Measurements from ENCODE around the gene P3H2.
A peak's percentile ranks its signal among the peaks of the same experiment; 100 is the strongest.
"Not testable (repeated sequence)": the region's sequence is repeated elsewhere in the genome, so short reads cannot be mapped to it uniquely, and the experiment has no call there.

P3H2 gene

GRCh38 chr3:190120269-190121060 is at the start of gene P3H2:
TSS of gene P3H2 (minus strand) at chr3:190120897. CDS start at chr3:190120731, 166 bp downstream.
- peak; percentile 53 to 74 for DNase-seq

- no peak for DNase-seq
Observed at GRCh38 chr3:190169877-190170276, 49.2 kb upstream of the P3H2 start.

DNA sequence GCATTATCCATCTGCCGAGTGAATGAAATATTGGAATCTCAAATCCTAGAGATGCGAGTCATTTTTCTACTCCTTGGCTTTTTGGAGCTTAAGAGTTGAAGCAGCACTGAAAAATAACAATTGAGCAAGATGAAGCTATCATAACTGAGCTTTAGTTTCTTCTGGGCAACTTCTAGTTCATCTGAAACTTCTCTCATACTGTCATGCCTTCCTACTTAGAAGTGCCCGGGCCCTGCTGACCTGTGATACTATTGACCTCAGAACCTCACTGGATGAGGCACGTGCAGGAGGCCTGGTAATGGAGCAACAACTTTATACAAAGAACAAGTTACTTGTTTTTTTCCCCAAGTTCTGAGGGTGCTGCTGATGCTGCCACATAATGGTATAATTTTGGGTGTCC is 48.5 kb upstream of the P3H2 start:
- no peak for DNase-seq

DNA sequence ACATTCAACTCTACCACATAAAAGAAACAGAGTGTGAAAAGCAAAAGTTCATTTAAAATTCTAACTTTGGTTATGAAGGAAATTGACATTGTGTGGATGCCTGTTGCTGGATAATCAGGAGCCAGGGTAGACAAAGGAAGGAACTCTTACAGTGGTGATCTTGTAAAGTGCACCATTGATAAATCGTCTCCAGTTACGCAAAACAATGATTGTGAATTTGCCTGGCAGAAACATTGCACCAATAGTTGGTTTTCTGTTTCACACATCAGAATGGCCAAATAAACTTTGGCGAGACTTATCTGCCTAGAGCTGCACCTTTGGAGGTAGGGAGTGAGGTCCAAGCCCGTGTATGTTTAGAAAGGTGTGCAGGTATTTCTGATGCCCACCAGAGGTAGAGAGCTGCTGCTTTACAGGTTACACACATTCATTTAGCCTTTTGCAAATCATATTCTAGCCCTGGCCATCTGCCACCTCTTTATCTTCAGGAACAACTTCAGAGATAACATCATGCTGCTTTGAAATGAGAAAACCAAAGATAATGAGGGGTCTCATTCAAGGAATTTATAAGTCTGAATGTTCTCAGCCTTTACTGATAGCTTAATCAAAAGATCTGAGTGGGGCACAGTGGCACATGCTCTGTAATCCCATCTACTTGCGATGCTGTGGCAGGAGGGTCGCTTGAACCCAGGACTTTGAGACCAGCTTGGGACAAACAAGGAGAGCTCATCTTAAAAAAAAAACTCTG is 47.4 kb upstream of the P3H2 start:
- no peak for DNase-seq

DNA sequence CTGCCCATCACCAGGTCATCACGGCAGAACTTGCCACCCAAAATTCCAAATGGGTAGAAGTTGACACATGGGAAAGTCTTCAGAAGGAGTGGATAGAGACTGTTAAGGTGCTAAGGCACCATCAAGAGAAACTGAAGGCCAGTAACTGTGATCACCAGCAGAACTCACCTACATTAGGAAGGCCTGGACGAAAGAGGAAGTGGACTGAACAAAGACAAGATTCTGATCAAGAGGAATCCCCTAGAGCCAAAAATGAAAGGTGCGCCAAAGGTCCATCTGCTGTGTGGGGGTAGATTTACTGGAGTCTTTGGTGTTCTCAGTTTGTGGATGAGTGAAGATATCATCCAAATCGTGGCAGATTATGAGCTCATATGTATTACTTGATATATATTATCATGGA is 46.3 kb upstream of the P3H2 start:
- DNase-seq: no peak

- DNase-seq: peak in 1 of 2 experiments; percentile 27
Observed at GRCh38 chr3:190165253-190165652, 44.6 kb upstream of the P3H2 start.

- not testable (repeated sequence) for DNase-seq
Observed at GRCh38 chr3:190162013-190162412, 41.3 kb upstream of the P3H2 start.

DNA sequence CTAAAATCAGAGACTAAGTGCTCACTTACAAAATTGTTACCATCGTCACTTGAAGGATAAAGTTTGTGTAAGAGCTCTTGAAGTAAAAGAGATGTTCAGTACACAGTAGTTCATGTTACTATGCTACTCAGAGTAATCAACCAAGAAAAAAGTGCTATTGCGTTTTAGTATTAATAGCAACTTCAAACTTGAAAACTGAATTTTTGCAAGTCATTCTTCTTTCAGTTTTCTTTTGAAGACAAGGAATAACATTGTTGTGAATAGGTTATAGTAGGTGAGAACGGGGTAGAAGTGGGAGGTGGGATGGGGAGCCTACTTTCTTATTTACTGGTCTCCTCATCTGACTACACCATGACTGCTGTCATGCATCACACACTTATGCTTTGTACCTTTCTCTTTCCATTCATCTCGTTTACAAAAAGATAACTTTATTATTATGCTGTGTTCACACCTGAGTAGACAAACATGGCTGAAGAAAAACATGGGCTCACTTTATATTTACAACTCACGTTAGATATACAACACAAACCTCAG is 39.3 kb upstream of the P3H2 start:
- no peak for DNase-seq

DNA sequence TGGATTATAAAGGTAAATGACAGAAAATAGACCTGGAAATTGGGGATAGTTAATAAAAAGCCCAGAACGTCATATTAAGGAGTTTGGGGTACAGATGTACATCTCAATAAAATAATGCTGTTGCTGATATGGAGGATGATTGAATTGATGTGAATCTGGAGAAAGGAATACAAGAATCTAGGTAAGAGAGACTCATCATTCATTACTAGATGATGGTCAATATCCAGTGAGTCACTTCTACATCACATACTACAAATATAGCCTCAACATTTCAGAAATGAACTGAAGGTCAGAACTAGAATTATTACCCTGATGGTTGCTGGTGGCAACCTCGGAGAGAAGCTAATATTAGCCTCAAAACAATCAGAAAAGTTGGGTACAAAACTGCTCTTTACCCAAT is 37.6 kb upstream of the P3H2 start:
- DNase-seq: no peak

DNA sequence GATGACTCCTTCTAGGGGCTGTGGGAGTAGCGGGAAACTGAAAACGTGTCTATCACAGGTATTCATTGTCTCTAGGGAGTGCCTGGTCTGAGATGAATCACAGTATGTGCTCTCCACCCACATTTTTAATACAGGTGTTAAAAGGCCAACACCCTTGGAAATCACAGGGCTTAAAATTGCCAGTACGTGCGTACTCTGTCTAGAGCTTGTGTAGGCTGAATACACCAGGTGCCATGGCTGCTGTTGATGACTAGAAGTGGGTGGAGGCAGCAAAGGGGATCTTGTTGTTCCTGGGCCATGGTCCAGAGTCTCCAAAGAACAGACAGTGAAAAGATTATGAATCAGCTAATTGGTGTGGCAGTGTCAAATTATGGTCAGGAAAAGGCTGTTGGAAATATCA is 35.1 kb upstream of the P3H2 start:
- DNase-seq: no peak

DNA sequence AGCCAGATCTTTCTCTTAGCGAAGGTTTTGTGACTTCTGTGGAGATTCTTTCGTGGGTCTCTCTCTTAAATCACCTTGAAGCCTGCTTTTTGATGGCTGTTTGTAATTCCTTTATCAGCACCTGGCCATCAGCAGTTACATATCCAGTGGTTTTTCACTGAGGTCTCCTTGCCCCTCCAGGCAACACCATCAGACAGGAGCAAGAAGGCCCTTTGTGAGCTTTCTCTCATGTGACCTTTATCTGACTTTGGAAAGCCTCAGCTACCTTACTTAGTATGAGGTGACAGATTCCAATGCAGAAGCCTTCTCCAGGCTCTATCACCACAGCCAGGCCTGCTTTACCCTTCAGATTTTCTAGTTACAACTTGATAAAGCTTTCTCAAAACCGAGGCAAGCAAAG is 30.0 kb upstream of the P3H2 start:
- no peak for DNase-seq

DNA sequence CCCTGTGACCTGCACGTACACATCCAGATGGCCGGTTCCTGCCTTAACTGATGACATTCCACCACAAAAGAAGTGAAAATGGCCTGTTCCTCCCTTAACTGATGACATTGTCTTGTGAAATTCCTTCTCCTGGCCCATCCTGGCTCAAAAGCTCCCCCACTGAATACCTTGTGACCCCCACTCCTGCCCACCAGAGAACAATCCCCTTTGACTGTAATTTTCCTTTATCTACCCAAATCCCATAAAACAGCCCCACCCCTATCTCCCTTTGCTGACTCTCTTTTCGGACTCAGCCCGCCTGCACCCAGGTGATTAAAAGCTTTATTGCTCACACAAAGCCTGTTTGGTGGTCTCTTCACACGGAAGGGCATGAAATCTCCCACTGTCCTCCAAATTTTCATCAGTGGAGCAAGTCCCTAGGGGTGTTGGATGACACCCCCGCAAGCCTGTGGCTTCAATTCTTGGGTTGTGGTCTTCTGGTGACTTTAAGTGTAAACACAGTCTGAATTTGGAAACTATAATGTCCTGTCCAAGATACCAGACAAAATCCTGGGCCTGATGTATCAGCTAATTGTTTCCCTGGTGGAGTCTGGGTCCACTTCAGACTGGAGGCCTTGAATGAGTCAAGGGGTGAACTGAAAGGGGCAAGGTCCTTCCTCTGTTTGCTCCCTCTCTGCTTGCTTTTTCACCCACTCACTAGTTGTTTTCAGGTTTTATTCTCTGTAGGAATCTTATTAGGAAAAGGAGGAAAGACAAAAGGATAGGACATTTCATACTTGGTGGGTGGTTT is 29.3 kb upstream of the P3H2 start:
- DNase-seq: not testable (repeated sequence)

DNA sequence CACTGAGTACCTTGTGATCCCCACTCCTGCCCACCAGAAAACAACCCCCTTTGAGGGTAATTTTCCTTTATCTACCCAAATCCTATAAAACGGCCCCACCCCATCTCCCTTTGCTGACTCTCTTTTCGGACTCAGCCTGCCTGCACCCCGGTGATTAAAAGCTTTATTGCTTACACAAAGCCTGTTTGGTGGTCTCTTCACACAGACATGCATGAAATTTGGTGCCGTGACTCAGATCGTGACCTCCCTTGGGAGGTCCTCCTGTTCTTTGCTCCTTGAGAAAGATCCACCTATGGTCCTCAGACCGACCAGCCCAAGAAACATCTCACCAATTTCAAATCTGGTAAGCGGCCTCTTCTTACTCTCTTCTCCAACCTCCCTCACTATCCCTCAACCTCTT is 24.1 kb upstream of the P3H2 start:
- DNase-seq: not testable (repeated sequence)

DNA sequence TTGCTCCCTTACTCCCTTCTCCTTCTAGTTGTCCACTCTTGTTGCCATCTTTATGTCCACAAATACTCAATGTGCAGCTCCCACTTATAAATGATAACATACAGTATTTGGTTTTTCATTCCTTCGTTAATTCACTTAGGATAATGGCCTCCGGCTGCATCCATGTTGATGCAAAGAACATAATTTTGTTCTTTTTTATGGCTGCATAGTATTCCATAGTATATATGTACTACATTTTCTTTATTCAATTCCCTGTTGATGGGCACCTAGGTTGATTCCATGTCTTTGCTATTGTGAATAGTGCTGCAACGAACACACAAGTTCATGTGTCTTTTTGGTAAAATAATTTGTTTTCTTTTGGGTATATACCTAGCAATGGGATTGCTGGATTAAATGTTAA is 21.3 kb upstream of the P3H2 start:
- no peak for DNase-seq

DNA sequence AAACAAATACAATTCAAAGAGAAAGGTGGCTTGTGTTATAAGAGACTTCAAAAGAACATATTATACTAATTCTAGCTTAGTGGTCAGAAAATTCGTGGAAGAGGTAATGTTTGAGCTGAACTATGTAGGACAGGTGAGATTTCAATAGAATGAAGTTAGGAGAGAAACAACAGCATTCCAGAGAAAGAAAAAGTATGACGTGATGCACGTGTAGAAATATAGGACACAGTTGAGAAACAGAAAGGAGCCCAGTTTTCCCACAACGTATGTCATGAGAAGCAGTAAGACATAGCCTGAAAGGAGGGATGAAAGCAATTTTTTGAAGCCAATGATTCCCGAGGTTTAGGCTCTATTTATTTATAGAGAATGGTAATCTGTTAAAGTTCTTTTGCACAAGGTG is 18.7 kb upstream of the P3H2 start:
- no peak for DNase-seq

GRCh38 chr3:190132371-190132770 is 11.7 kb upstream of the P3H2 start:
- DNase-seq: no peak

- no peak for DNase-seq
Observed at GRCh38 chr3:190131329-190131728, 10.6 kb upstream of the P3H2 start.

- no peak for DNase-seq
Observed at GRCh38 chr3:190130696-190131095, 10.0 kb upstream of the P3H2 start.

- DNase-seq: no peak
Observed at GRCh38 chr3:190130037-190130436, 9.3 kb upstream of the P3H2 start.

- no peak for DNase-seq
Observed at GRCh38 chr3:190127797-190128196, 7.1 kb upstream of the P3H2 start.

DNA sequence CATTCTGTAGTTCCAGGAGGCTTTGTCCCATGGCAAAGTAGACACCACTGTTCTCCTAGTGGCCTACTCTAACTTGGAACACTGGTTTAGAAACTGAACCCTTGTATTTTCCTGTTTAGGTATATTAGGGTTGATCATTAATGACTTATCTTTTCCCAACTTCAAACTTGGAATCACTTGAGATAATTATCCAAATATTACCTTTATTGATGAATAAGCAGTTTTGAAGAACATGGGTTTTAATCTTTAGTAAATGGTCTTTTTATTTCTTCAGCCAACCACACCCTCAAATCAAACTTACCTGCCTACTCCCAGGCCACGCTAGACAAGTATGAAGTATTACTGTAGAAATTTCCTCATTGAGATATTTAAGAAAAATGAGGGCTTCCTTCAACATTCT is 6.5 kb upstream of the P3H2 start:
- DNase-seq: no peak

- DNase-seq: no peak
Observed at GRCh38 chr3:190125436-190126068, 4.9 kb upstream of the P3H2 start.

DNA sequence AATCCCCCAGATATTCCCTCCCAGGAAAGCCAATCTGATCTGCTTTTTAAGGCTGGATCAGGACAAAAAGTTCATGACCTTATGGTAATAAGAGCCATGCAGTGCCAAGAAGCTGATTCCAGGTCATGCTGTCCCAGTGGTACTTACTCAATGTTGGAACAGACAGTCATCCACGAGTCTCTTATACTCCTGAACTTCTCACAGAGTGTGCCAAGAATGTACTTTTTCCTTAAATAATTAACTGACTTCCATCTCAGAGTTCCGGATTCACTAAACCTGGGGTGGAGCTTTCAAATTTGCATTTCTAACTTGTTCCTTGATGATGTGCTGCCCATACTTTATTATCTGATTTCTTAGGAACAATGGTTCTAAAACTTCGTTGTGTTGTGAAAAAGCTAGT is 3.4 kb upstream of the P3H2 start:
- DNase-seq: no peak
